GM12892 (cell line): Measurements from ENCODE around the gene APPL2.
"Not testable (repeated sequence)": the region's sequence is repeated elsewhere in the genome, so short reads cannot be mapped to it uniquely, and the experiment has no call there.

Source experiments
- DNase-seq: peaks from one replicate; pipeline ENCODE4 v3.0.0; 2011; ENCODE audit not compliant: insufficient read length
- FAIRE-seq: peaks from 2 replicates; lab custom pipeline; 2011; peaks lifted over from hg19 to GRCh38; lab: Jason Lieb, UNC
- POLR2A ChIP-seq: IDR thresholded peaks from 2 replicates; pipeline ENCODE4 v1.6.1; 2011; ENCODE audit warnings: low read depth, low read length, control low read depth
- POLR2AphosphoS5 ChIP-seq: IDR thresholded peaks from 2 replicates; pipeline ENCODE4 v1.6.1; 2011; ENCODE audit warnings: low read depth, low read length, control low read depth
- TAF1 ChIP-seq: IDR thresholded peaks from 2 replicates; pipeline ENCODE4 v1.6.1; 2011; ENCODE audit warnings: low read depth, mild to moderate bottlenecking, control low read depth, low read length, borderline replicate concordance

APPL2 gene

GRCh38 chr12:105272152-105272551 is 36.2 kb upstream of the APPL2 start:
- no peak for TF ChIP-seq POLR2AphosphoS5
- no peak for TF ChIP-seq TAF1
- no peak for TF ChIP-seq POLR2A
- DNase-seq, result no peak
- FAIRE-seq, result no peak

- DNase-seq, result no peak
- FAIRE-seq, result no peak
- TF ChIP-seq TAF1, result no peak
- TF ChIP-seq POLR2AphosphoS5, result no peak
- no peak for TF ChIP-seq POLR2A
These were observed 35.4 kb upstream of the APPL2 start for GRCh38 chr12:105271364-105271763.

- TF ChIP-seq POLR2A, result no peak
- no peak for DNase-seq
- FAIRE-seq, result no peak
These were observed 34.8 kb upstream of the APPL2 start for GRCh38 chr12:105270671-105271255.

- no peak for FAIRE-seq
- TF ChIP-seq TAF1 (no peak), POLR2AphosphoS5 (no peak), POLR2A (no peak)
- no peak for DNase-seq
These were observed 31.7 kb upstream of the APPL2 start for GRCh38 chr12:105267711-105268110.

GRCh38 chr12:105264771-105265170 is 28.8 kb upstream of the APPL2 start:
- FAIRE-seq (no peak), DNase-seq (no peak)
- TF ChIP-seq POLR2AphosphoS5 (no peak), POLR2A (no peak), TAF1 (no peak)

- TF ChIP-seq POLR2A, result no peak
- DNase-seq, result no peak
- no peak for FAIRE-seq
These were observed 26.6 kb upstream of the APPL2 start for GRCh38 chr12:105262461-105263184.

DNA sequence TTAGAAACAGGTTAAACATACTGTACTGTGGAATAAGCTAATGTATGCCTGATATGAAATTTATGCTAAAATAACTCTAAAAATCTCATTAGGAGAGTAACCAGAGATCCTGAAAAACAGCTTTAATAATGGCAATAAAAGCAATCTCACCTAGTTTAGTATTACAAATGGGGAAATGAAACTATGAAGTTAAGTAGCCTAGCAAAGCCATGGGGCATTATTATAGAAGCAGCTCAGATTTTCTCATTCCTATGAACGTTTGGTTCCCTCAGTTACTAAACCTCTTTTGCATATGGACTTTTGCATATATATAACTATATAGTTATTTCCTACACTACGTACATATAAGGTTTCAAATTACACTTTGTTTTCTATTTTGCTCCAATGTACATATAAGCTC is 25.0 kb upstream of the APPL2 start:
- no peak for DNase-seq
- FAIRE-seq, result no peak
- TF ChIP-seq POLR2A, result no peak
- TF ChIP-seq POLR2AphosphoS5, result no peak
- no peak for TF ChIP-seq TAF1

- DNase-seq, result no peak
- no peak for FAIRE-seq
- TF ChIP-seq POLR2AphosphoS5, result no peak
- no peak for TF ChIP-seq POLR2A
- TF ChIP-seq TAF1, result no peak
These were observed 23.3 kb upstream of the APPL2 start for GRCh38 chr12:105259226-105259625.

DNA sequence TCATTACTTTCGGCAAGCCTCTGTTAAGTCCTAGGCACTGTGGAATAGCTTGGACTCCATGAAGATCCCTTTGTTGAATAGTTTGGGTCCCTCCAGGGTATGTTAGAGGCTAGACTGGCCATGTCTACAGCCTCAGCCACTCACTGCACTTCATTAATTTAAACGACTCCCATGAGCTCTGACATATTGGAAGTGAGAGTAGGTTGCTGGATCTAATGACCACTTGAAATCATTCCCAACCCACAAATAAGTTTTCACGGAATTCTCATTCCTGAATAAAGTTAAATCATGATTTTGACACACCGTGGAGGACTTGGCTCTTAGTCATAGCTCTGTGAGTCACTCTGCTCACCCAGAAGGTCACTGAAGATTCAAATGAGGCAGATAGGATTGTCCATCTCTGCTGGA is 21.4 kb upstream of the APPL2 start:
- FAIRE-seq, result no peak
- no peak for DNase-seq
- TF ChIP-seq TAF1 (no peak), POLR2AphosphoS5 (no peak), POLR2A (no peak)

GRCh38 chr12:105256921-105257320 is 20.9 kb upstream of the APPL2 start:
- TF ChIP-seq POLR2A, result no peak
- no peak for TF ChIP-seq TAF1
- TF ChIP-seq POLR2AphosphoS5, result no peak
- DNase-seq, result no peak
- FAIRE-seq, result no peak

DNA sequence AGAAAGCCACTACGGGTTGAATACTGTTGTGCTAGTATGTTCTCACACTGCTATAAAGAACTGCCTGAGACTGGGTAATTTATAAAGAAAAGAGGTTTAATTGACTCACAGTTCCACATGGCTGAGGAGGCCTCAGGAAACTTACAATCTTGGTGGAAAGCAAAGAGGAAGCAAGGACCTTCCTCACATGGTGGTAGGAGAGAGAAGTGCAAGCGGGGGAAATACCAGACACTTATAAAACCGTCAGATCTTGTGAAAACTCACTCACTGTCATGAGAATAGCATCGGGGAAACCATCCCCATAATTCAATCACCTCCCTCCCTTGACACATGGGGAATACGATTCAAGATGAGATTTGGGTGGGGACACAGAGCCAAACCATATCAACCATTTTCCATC is 20.5 kb upstream of the APPL2 start:
- not testable (repeated sequence) for FAIRE-seq, DNase-seq

GRCh38 chr12:105256011-105256410 is 20.0 kb upstream of the APPL2 start:
- DNase-seq, result no peak
- TF ChIP-seq POLR2AphosphoS5 (no peak), POLR2A (no peak)
- no peak for FAIRE-seq

DNA sequence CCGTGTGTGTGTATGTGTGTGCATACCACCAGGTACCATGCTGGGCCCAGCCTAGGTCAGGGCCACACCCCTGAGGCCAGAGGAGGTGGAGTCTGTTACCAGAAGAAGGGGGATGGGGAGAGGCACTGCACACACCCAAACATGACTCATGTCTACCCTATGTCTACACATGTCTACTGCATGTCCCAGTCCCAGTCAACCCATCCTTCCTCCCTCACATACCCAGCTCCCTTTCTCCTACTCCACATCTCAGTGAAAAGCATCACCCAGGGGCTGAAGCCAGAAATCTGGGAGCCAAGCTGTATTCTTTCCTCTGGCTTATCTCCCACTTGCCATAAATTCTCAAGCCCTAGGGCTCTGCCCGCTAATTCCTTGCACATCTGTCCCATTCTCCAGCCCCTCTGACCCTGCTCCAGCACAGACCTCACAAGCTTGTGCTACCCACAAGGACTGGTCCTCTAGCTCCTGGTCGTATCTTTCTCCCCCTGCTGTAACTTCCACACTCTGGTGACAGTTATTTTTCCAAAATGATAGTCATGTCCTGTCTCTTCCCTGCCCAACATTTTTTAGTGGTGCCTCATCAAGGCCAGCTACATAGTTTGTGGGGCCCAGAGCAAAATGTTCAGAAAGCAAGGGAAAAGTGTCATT is 18.0 kb upstream of the APPL2 start:
- no peak for TF ChIP-seq POLR2A
- DNase-seq (no peak), FAIRE-seq (no peak)
